Measurements from ENCODE around the gene RNASE1. TPM values are rescaled to one million over a fixed set of nuclear protein-coding genes. Genes with fewer than 3 reads are reported as not detected.

The RNASE1 gene
- total and polyA plus RNA-seq, 9 of the 15 experiments (the other 6 are each of a cell fraction or from before 2014, with no cell fraction given): 6.4 to 33.3 (median 13.9) TPM

GRCh38 chr14:20818861-20819260 lies 16.2 kb upstream of the RNASE1 start:
- Histone ChIP-seq H3K27me3 (ENCODE audit: control insufficient read depth in 2 of 2, insufficient read depth in 2 of 2, low read length in 2 of 2) (no peaks in the 10 kb centered on the region; a peak in 1 of 5 replicates), H3K27ac (ENCODE audit: extremely low read depth, low read depth, low read length) (no peak overlapping the region), H3K4me3 (no peak overlapping the region), H4K20me1 (replicated peaks; ENCODE audit: control insufficient read depth, insufficient read depth, low read length) (no peaks in the 10 kb centered on the region), H3K79me2 (ENCODE audit: control insufficient read depth, insufficient read depth, low read length) (no peaks in the 10 kb centered on the region), H3K4me1 (replicated peaks in 1 of 2; ENCODE audit: control insufficient read depth in 2 of 2, insufficient read depth in 2 of 2, low read length in 2 of 2) (peaks cover 5 to 26% of the 10 kb centered on the region in 2 experiments; a peak in 4 of 5 replicates), H3K9me1 (ENCODE audit: control insufficient read depth, insufficient read depth, low read length) (no peaks in the 10 kb centered on the region), H3K9me3 (replicated peaks; ENCODE audit: control insufficient read depth, insufficient read depth, low read depth, low read length) (no peaks in the 10 kb centered on the region), H3K9ac (ENCODE audit: insufficient read depth in 1 of 2, low read depth in 2 of 2, low read length in 2 of 2) (no peak overlapping the region), H3K4me2 (ENCODE audit: insufficient read depth, low read length) (no peak overlapping the region), H2AFZ (ENCODE audit: low read depth, low read length) (no peak overlapping the region), H3K36me3 (ENCODE audit: control insufficient read depth, insufficient read depth, low read length) (no peaks in the 10 kb centered on the region)
- ChIA-PET CTCF (ENCODE audit: low intra/inter-chr PET ratio) (interaction anchor here (0.7 kb wide), 1 partner anchor 36 kb away, joined by 4 read pairs; no protein-coding TSS in a partner anchor), POLR2A (interaction anchor here (1.0 kb wide), 1 partner anchor 54 kb away, joined by 3 read pairs; no protein-coding TSS in a partner anchor)
- DNase-seq (ENCODE audit: extremely low read depth in 1 of 4, low spot score in 3 of 4) (peak in 1 of 4 experiments; percentile 12), FAIRE-seq (no peak), ATAC-seq (no peak)
- WGBS (ENCODE audit: insufficient coverage, low coverage, missing lambda C conversion rate): 61% methylated on average over 7 of the region's 7 CpGs
- in situ Hi-C loops (cut with MboI) (no loop called here), intact Hi-C loops (cut with micrococcal nuclease) (loop anchor here (10.0 kb wide), 1 partner anchor 484 kb away; the partner anchor contains the start of gene CCNB1IP1)
- TF ChIP-seq MCM5 (IDR thresholded peaks at IDR 0.05; ENCODE audit: low read depth): no peak
- no peak for TF ChIP-seq MLLT1 (IDR thresholded peaks at IDR 0.05)
- peak; percentile 15 to 38 (median 23); a peak in 2 of 6 replicates for TF ChIP-seq CTCF (IDR thresholded peaks at IDR 0.05 in 2 of 3, conservative IDR thresholded peaks at IDR 0.05 in 1 of 3; ENCODE audit: insufficient read depth in 2 of 3, low read depth in 1 of 3, low read length in 3 of 3)
- peak; percentile 5; the same call in 1 of the 2 replicates for TF ChIP-seq REST (IDR thresholded peaks at IDR 0.05; ENCODE audit: borderline replicate concordance)
- no peak for TF ChIP-seq REST (CRISPR knock-in tag; IDR thresholded peaks at IDR 0.05; ENCODE audit: low read depth)
- no peak for TF ChIP-seq ZNF197 (CRISPR knock-in tag; IDR thresholded peaks at IDR 0.05; ENCODE audit: low read depth)
- TF ChIP-seq ZBTB7A (IDR thresholded peaks at IDR 0.05; ENCODE audit: borderline replicate concordance, control insufficient read depth, low read depth, low read length): no peak
- no peak for TF ChIP-seq KDM2B (CRISPR knock-in tag; IDR thresholded peaks at IDR 0.05)
- BruUV-seq (replicated peaks): no TSS peak

Data from K562 (cell line).